Measurements from ENCODE around the gene GPRC5C. TPM values are rescaled to one million over a fixed set of nuclear protein-coding genes. Genes with fewer than 3 reads are reported as not detected.

GPRC5C gene
- total and polyA plus RNA-seq, 9 of the 15 experiments (the other 6 are each of a cell fraction or from before 2014, with no cell fraction given): 0.28 to 9.0 (median 4.1) TPM

DNA sequence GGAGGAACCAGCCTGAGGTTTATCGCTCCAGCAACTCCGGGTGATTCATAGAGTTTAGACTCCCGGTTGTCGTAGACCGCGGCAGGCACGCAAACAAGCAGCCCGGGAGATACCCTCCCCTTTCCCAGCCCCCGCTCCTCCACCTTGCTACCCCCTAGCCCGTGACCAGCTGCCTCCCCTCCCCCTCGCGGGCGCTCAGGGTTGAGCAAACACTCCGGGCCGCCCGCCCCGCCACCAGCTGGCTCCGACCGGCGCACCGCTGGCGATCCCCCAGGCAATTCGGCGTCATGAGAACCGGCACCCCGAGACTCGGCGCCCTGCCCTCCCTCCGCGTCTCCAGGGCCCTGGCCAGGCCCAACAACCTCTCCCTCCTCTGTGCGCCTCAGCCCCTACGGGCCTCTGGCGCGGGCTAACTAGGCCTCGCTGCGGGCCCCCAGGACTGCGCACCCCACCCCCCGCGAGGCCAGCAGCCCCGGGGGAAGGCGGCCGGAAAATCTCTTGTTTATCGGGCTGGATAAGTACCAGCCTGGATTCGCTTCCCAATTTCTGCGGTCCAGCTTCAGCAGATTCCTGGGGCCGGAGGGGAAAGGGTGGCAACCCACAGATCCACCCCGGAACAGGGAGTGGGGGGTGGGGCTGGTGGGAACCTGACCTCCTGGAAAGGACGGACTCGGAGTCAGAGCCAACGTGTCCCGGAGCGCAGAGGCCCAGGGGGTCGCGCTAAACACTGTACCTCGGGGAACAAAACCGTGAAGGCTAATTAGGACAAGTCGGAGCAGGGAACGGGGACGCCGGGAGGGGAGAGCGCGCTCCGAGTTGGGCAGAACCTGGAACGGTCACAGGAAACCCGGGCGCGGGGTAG lies 951 bp upstream of the GPRC5C start:
- H3K9me1 ChIP-seq (ENCODE audit: control insufficient read depth, insufficient read depth, low read length): no peaks in the 10 kb centered on the region
- DNase-seq (ENCODE audit: extremely low read depth in 1 of 4, low spot score in 3 of 4) (peak; percentile 63 to 71 (median 66)), ATAC-seq (peak; percentile 71), FAIRE-seq (no peak)
- peak overlapping the region; percentile 68 for H2AFZ ChIP-seq (ENCODE audit: low read depth, low read length)
- H3K36me3 ChIP-seq (ENCODE audit: control insufficient read depth, insufficient read depth, low read length): no peaks in the 10 kb centered on the region
- H4K20me1 ChIP-seq (replicated peaks; ENCODE audit: control insufficient read depth, insufficient read depth, low read length): no peaks in the 10 kb centered on the region
- peak overlapping the region; percentile 46 to 65 for H3K9ac ChIP-seq (ENCODE audit: insufficient read depth in 1 of 2, low read depth in 2 of 2, low read length in 2 of 2)
- 11% methylated on average over 51 of the region's 67 CpGs for WGBS (ENCODE audit: insufficient coverage, low coverage, missing lambda C conversion rate)
- no peaks in the 10 kb centered on the region; the same call in 2 of the 3 replicates for H3K79me2 ChIP-seq (ENCODE audit: control insufficient read depth, insufficient read depth, low read length)
- intact Hi-C loops (cut with micrococcal nuclease): no loop called here
- ChIA-PET POLR2A (interaction anchor here (0.6 to 1.0 kb wide), 2 partner anchors 70 to 74 kb away, joined by 3 to 4 read pairs; no protein-coding TSS in a partner anchor), CTCF (ENCODE audit: low intra/inter-chr PET ratio) (interaction anchor here (0.7 kb wide), 1 partner anchor 37 kb away, joined by 3 read pairs; no protein-coding TSS in a partner anchor)
- peak overlapping the region; percentile 53; the same call in 2 of the 3 replicates for H3K27ac ChIP-seq (ENCODE audit: extremely low read depth, low read depth, low read length)
- H3K9me3 ChIP-seq (replicated peaks; ENCODE audit: control insufficient read depth, insufficient read depth, low read depth, low read length): no peaks in the 10 kb centered on the region
- peak overlapping the region; percentile 7; the same call in 1 of the 2 replicates for H3K4me2 ChIP-seq (ENCODE audit: insufficient read depth, low read length)
- peaks cover 2 to 42% of the 10 kb centered on the region in 2 experiments; a peak in 4 of 5 replicates for H3K27me3 ChIP-seq (ENCODE audit: control insufficient read depth in 2 of 2, insufficient read depth in 2 of 2, low read length in 2 of 2)
- in situ Hi-C loops (cut with MboI): no loop called here
- no TSS peak for BruUV-seq (replicated peaks)
- H3K4me3 ChIP-seq: peak overlapping the region; percentile 17
- peaks cover 6 to 22% of the 10 kb centered on the region in 2 experiments; a peak in 4 of 5 replicates for H3K4me1 ChIP-seq (replicated peaks in 1 of 2; ENCODE audit: control insufficient read depth in 2 of 2, insufficient read depth in 2 of 2, low read length in 2 of 2)
- no peak for TF ChIP-seq ZBTB5 (IDR thresholded peaks at IDR 0.05)
- TF ChIP-seq MYNN (IDR thresholded peaks at IDR 0.05): 0 out of 2 replicates have a peak, but pooled peaks have one; percentile 23
- no peak for TF ChIP-seq MYNN (CRISPR knock-in tag; IDR thresholded peaks at IDR 0.05)
- peak; percentile 79 for TF ChIP-seq JUND (IDR thresholded peaks at IDR 0.05; ENCODE audit: borderline replicate concordance, low read depth, low read length)
- TF ChIP-seq JUND (tag; IDR thresholded peaks at IDR 0.05; ENCODE audit: borderline replicate concordance, low read depth, low read length): peak; percentile 57; the same call in 1 of the 3 replicates
- TF ChIP-seq MCM5 (IDR thresholded peaks at IDR 0.05; ENCODE audit: low read depth): no peak
- TF ChIP-seq, protein P1, sequence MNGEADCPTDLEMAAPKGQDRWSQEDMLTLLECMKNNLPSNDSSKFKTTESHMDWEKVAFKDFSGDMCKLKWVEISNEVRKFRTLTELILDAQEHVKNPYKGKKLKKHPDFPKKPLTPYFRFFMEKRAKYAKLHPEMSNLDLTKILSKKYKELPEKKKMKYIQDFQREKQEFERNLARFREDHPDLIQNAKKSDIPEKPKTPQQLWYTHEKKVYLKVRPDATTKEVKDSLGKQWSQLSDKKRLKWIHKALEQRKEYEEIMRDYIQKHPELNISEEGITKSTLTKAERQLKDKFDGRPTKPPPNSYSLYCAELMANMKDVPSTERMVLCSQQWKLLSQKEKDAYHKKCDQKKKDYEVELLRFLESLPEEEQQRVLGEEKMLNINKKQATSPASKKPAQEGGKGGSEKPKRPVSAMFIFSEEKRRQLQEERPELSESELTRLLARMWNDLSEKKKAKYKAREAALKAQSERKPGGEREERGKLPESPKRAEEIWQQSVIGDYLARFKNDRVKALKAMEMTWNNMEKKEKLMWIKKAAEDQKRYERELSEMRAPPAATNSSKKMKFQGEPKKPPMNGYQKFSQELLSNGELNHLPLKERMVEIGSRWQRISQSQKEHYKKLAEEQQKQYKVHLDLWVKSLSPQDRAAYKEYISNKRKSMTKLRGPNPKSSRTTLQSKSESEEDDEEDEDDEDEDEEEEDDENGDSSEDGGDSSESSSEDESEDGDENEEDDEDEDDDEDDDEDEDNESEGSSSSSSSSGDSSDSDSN (IDR thresholded peaks at IDR 0.05; ENCODE audit: borderline replicate concordance in 1 of 2, low read depth in 2 of 2, low read length in 2 of 2): peak in 1 of 2 experiments; percentile 75; a peak in 1 of 4 replicates
- TF ChIP-seq PHF8 (IDR thresholded peaks at IDR 0.05; ENCODE audit: borderline replicate concordance, low read length): peak; percentile 45; the same call in 1 of the 2 replicates
- no peak for TF ChIP-seq SRF (CRISPR knock-in tag; IDR thresholded peaks at IDR 0.05)
- TF ChIP-seq, protein P2, sequence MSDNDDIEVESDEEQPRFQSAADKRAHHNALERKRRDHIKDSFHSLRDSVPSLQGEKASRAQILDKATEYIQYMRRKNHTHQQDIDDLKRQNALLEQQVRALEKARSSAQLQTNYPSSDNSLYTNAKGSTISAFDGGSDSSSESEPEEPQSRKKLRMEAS (CRISPR knock-in tag; IDR thresholded peaks at IDR 0.05): 0 out of 2 replicates have a peak, but pooled peaks have one; percentile 26
- TF ChIP-seq TAF15 (IDR thresholded peaks at IDR 0.05; ENCODE audit: low read depth, low read length): no peak
- peak; percentile 39 for TF ChIP-seq CCNT2 (IDR thresholded peaks at IDR 0.05; ENCODE audit: borderline replicate concordance, extremely low read depth, insufficient read length, low read depth, low read length)
- TF ChIP-seq SP1 (CRISPR knock-in tag; IDR thresholded peaks at IDR 0.05): peak; percentile 12; the same call in 1 of the 2 replicates
- TF ChIP-seq ZNF79 (CRISPR knock-in tag; IDR thresholded peaks at IDR 0.05; ENCODE audit: low read depth): no peak
- peak; percentile 96 for TF ChIP-seq ZFX (CRISPR knock-in tag; IDR thresholded peaks at IDR 0.05)
- peak; percentile 4; the same call in 1 of the 2 replicates for TF ChIP-seq ETV5 (CRISPR knock-in tag; IDR thresholded peaks at IDR 0.05; ENCODE audit: low read depth)
